ENCODE measurements around the gene PPM1N.

DNA sequence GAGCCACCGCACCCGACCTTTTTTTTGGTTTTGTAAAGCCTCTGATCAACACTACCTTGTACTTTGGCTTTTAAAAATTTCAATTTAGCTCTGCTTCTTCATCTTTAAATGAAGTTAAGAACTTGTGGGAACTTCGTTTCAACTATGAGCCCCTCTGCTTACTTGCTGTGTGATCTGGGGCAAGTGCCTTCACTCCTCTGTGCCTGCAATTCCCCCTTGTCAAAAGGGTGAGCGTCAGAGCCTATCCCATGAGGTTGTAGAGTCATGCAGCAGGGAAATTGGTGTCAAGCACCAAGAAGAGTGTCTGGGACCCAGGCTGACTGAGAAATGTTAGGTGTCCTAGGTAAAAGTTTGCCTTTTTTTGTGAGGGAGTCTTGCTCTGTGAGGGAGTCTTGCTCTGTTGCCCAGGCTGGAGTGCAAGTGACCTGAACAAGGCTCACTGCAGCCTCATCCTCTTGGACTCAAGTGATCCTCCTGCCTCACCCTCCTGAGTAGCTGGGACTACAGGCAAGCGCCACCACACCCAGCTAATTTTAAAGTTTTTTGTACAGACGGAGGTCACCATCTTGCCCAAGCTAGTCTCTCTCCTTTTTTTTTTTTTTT lies 14.7 kb downstream of the PPM1N start:
- no peak for TF ChIP-seq TAF1 (IDR thresholded peaks at IDR 0.05; ENCODE audit: low read depth, low read length)
- TF ChIP-seq POLR2A (IDR thresholded peaks at IDR 0.05; ENCODE audit: low read depth, low read length): no peak
- TF ChIP-seq POU2F2 (IDR thresholded peaks at IDR 0.05; ENCODE audit: low read depth, low read length): no peak

All from GM12891 (cell line).